Activated CD4-positive, alpha-beta memory T cell treated with anti-CD3 and anti-CD28 coated beads for 36 hours (primary cell): ENCODE measurements around the gene TFPI. TPM values are rescaled to one million over a fixed set of nuclear protein-coding genes. Genes with fewer than 3 reads are reported as not detected.

Source experiments
- CTCF ChIA-PET: fragments of 350-600 bp; sonication (Branson Sonifier 250); formaldehyde crosslinking; loops from one replicate; lab custom pipeline; 2021; ENCODE audit warnings: antibody characterized with exemption, inconsistent platforms; lab: Charles Lee
- POLR2A ChIA-PET: fragments of 350-600 bp; sonication (Branson Sonifier 250); formaldehyde crosslinking; loops from one replicate; lab custom pipeline; 2021; ENCODE audit warnings: antibody characterized with exemption; lab: Charles Lee
- DNase-seq: peaks from one replicate; pipeline ENCODE4 v3.0.0-alpha.2; 2020
- H3K27ac Mint-ChIP-seq: one replicate; pipeline ENCODE4 v1.8.0; 2021; ENCODE audit warnings: mixed read lengths
- H3K27me3 Mint-ChIP-seq: one replicate; pipeline ENCODE4 v1.8.0; 2021; ENCODE audit warnings: mixed read lengths
- H3K36me3 Mint-ChIP-seq: one replicate; pipeline ENCODE4 v1.8.0; 2021; ENCODE audit warnings: mixed read lengths
- H3K4me1 Mint-ChIP-seq: one replicate; pipeline ENCODE4 v1.8.0; 2021; ENCODE audit warnings: low read depth, mixed read lengths
- H3K4me3 Mint-ChIP-seq: one replicate; pipeline ENCODE4 v1.8.0; 2021; ENCODE audit warnings: mild to moderate bottlenecking, mixed read lengths
- H3K9me3 Mint-ChIP-seq: one replicate; pipeline ENCODE4 v1.8.0; 2021; ENCODE audit warnings: mixed read lengths
- intact Hi-C: fragments of 100-400 bp; cut with micrococcal nuclease; formaldehyde crosslinking; loops from one replicate; pipeline ENCODE4 v1.15.1; 2023
- total RNA-seq, 2 experiments: library from RNA; stranded (reverse); gene quantifications; one replicate each; pipeline ENCODE4 v1.2.3, GENCODE V29; 2021

TFPI gene
- total RNA-seq, 2 experiments from 2014 or later = not detected

GRCh38 chr2:187493877-187494568, 60.2 kb downstream of the TFPI start:
- Mint-ChIP-seq H3K4me1 (no peaks in the 10 kb centered on the region), H3K27ac (no peak overlapping the region)

GRCh38 chr2:187493180-187493579, 61.1 kb downstream of the TFPI start:
- H3K27ac Mint-ChIP-seq = no peak overlapping the region
- H3K27me3 Mint-ChIP-seq = no peaks in the 10 kb centered on the region
- ChIA-PET CTCF (interaction anchor here (1.4 kb wide), 1 partner anchor 9 kb away, joined by 6 read pairs; no protein-coding TSS in a partner anchor), POLR2A (no interaction called here)
- H3K4me1 Mint-ChIP-seq = no peaks in the 10 kb centered on the region
- DNase-seq = no peak
- no peaks in the 10 kb centered on the region for H3K36me3 Mint-ChIP-seq
- H3K4me3 Mint-ChIP-seq = no peak overlapping the region
- H3K9me3 Mint-ChIP-seq = no peaks in the 10 kb centered on the region
- intact Hi-C loops = no loop called here

More at GRCh38 chr2:187493877-187494568, 60.2 kb downstream of the TFPI start:
- DNase-seq = no peak
- H3K27me3 Mint-ChIP-seq = no peaks in the 10 kb centered on the region
- no peaks in the 10 kb centered on the region for H3K36me3 Mint-ChIP-seq
- no peaks in the 10 kb centered on the region for H3K9me3 Mint-ChIP-seq
- ChIA-PET CTCF (interaction anchor here (1.4 kb wide), 1 partner anchor 8 kb away, joined by 6 read pairs; no protein-coding TSS in a partner anchor), POLR2A (no interaction called here)
- intact Hi-C loops = no loop called here
- H3K4me3 Mint-ChIP-seq = no peak overlapping the region

- Mint-ChIP-seq H3K27ac (no peak overlapping the region), H3K4me3 (no peak overlapping the region), H3K36me3 (no peaks in the 10 kb centered on the region), H3K27me3 (no peaks in the 10 kb centered on the region), H3K9me3 (no peaks in the 10 kb centered on the region), H3K4me1 (no peaks in the 10 kb centered on the region)
- POLR2A ChIA-PET = no interaction called here
- intact Hi-C loops = no loop called here
- DNase-seq = no peak
- CTCF ChIA-PET = interaction anchor here (0.7 kb wide), 1 partner anchor 14 kb away, joined by 3 read pairs; no protein-coding TSS in a partner anchor
Observed at GRCh38 chr2:187486241-187486640, 68.0 kb downstream of the TFPI start.

- POLR2A ChIA-PET = no interaction called here
- H3K9me3 Mint-ChIP-seq = no peaks in the 10 kb centered on the region
- intact Hi-C loops = no loop called here
- H3K4me3 Mint-ChIP-seq = no peak overlapping the region
- CTCF ChIA-PET = no interaction called here
- H3K27ac Mint-ChIP-seq = no peak overlapping the region
- H3K36me3 Mint-ChIP-seq = no peaks in the 10 kb centered on the region
- H3K4me1 Mint-ChIP-seq = no peaks in the 10 kb centered on the region
- H3K27me3 Mint-ChIP-seq = no peaks in the 10 kb centered on the region
- DNase-seq = no peak
Observed at GRCh38 chr2:187485523-187485922, 68.7 kb downstream of the TFPI start.

- Mint-ChIP-seq H3K9me3 (no peaks in the 10 kb centered on the region), H3K4me1 (no peaks in the 10 kb centered on the region), H3K27me3 (no peaks in the 10 kb centered on the region), H3K36me3 (no peaks in the 10 kb centered on the region), H3K4me3 (no peak overlapping the region), H3K27ac (no peak overlapping the region)
- POLR2A ChIA-PET = no interaction called here
- intact Hi-C loops = no loop called here
- CTCF ChIA-PET = no interaction called here
- DNase-seq = no peak
Observed at GRCh38 chr2:187483537-187483936, 70.7 kb downstream of the TFPI start.

DNA sequence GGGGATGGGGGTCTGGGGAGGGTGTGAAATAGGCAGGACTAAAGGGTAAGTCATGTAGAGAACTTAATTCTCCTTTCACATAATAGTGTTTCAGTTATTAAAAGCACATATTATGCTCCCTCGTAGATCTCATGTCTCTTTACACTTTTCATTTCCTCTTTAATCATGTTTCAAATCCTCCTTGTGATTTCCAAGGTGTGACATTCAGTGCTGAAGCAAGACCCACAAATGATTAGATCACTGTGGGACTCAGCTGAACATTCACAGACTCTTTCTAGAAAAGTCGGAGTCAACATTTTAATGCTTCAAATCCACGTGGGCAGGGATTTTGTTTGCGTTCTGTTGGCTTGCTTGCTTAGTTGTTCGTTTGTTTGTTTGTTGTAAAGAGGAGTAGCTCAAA, 71.4 kb downstream of the TFPI start:
- no peaks in the 10 kb centered on the region for H3K36me3 Mint-ChIP-seq
- H3K4me3 Mint-ChIP-seq = no peak overlapping the region
- no peak overlapping the region for H3K27ac Mint-ChIP-seq
- DNase-seq = no peak
- POLR2A ChIA-PET = no interaction called here
- H3K9me3 Mint-ChIP-seq = no peaks in the 10 kb centered on the region
- no peaks in the 10 kb centered on the region for H3K27me3 Mint-ChIP-seq
- intact Hi-C loops = no loop called here
- CTCF ChIA-PET = no interaction called here
- no peaks in the 10 kb centered on the region for H3K4me1 Mint-ChIP-seq

DNA sequence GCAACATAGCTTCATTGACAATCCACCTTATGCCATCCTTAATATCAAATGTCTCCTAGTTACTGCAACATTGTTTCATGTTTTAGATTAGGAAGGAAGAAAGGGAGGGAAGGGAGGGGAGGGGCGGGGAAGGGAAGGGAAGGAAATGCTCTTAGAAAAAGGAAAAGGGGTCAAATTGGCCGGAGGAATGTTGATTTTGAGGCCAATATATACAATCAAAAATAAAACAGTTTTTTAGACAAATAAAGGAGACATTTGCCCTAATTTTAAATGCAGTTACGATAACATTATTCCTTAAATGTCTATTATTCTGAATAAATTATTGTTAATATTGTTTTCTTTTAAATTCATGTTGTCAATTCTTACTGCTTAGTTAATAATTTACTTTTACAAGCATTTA, 72.7 kb downstream of the TFPI start:
- CTCF ChIA-PET = no interaction called here
- POLR2A ChIA-PET = no interaction called here
- no peaks in the 10 kb centered on the region for H3K27me3 Mint-ChIP-seq
- no peaks in the 10 kb centered on the region for H3K9me3 Mint-ChIP-seq
- intact Hi-C loops = no loop called here
- no peak overlapping the region for H3K27ac Mint-ChIP-seq
- no peak overlapping the region for H3K4me3 Mint-ChIP-seq
- H3K36me3 Mint-ChIP-seq = no peaks in the 10 kb centered on the region
- H3K4me1 Mint-ChIP-seq = no peaks in the 10 kb centered on the region
- no peak for DNase-seq

DNA sequence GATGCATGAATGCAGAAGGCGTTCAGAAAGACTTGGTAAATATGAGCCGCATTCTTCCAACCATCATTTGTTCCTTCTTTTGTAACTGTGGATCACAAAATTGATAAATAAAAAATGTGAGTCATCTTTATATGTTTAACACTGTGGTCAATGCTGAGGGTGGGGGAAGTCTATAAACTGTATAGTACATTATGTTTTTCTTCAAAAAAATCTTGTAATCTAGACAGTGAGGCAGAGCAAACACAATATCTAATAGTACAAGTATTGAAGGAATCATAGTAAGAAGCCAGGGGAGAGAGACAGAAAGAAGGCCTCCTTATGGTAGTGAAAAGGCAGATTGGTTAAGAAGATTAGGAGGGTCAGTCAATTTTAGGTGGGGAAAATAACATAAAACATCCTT, 75.5 kb downstream of the TFPI start:
- intact Hi-C loops = no loop called here
- POLR2A ChIA-PET = no interaction called here
- Mint-ChIP-seq H3K9me3 (no peaks in the 10 kb centered on the region), H3K4me3 (no peak overlapping the region), H3K27ac (no peak overlapping the region), H3K4me1 (no peaks in the 10 kb centered on the region), H3K27me3 (no peaks in the 10 kb centered on the region), H3K36me3 (no peaks in the 10 kb centered on the region)
- CTCF ChIA-PET = interaction anchor here (0.6 to 0.8 kb wide), 3 partner anchors 21 to 1307 kb away, joined by 3 read pairs; no protein-coding TSS in a partner anchor
- no peak for DNase-seq

- H3K36me3 Mint-ChIP-seq = no peaks in the 10 kb centered on the region
- H3K4me1 Mint-ChIP-seq = no peaks in the 10 kb centered on the region
- CTCF ChIA-PET = no interaction called here
- POLR2A ChIA-PET = no interaction called here
- H3K27me3 Mint-ChIP-seq = no peaks in the 10 kb centered on the region
- H3K9me3 Mint-ChIP-seq = no peaks in the 10 kb centered on the region
- DNase-seq = no peak
- no peak overlapping the region for H3K4me3 Mint-ChIP-seq
- H3K27ac Mint-ChIP-seq = no peak overlapping the region
- intact Hi-C loops = no loop called here
Observed at GRCh38 chr2:187477051-187477450, 77.2 kb downstream of the TFPI start.

- H3K27ac Mint-ChIP-seq = no peak overlapping the region
- no peak overlapping the region for H3K4me3 Mint-ChIP-seq
- intact Hi-C loops = no loop called here
- H3K27me3 Mint-ChIP-seq = no peaks in the 10 kb centered on the region
- DNase-seq = no peak
- H3K4me1 Mint-ChIP-seq = no peaks in the 10 kb centered on the region
- POLR2A ChIA-PET = no interaction called here
- H3K36me3 Mint-ChIP-seq = no peaks in the 10 kb centered on the region
- CTCF ChIA-PET = no interaction called here
- no peaks in the 10 kb centered on the region for H3K9me3 Mint-ChIP-seq
Observed at GRCh38 chr2:187475499-187476248, 78.6 kb downstream of the TFPI start.

- no peaks in the 10 kb centered on the region for H3K36me3 Mint-ChIP-seq
- POLR2A ChIA-PET = no interaction called here
- no peaks in the 10 kb centered on the region for H3K9me3 Mint-ChIP-seq
- DNase-seq = no peak
- intact Hi-C loops = no loop called here
- H3K4me3 Mint-ChIP-seq = no peak overlapping the region
- CTCF ChIA-PET = no interaction called here
- no peaks in the 10 kb centered on the region for H3K27me3 Mint-ChIP-seq
- H3K4me1 Mint-ChIP-seq = no peaks in the 10 kb centered on the region
- H3K27ac Mint-ChIP-seq = no peak overlapping the region
Observed at GRCh38 chr2:187470698-187471097, 83.5 kb downstream of the TFPI start.

DNA sequence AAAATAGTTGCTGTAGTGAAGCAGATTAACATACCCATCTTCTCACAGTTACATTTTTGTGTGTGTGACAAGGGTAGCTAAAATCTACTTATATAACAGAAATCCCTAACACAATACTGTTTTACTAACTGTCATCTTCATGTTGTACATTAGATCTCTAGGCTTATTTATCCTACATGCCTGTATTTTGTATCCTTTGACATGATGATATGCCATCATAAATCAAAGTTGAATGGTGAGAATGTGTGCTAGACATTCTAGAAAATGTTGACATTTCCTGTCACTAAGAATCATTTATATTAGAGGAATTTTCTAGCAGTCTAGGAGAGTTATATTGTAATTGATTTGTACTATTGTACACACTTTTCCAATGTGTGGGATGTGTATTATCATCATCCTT, 84.7 kb downstream of the TFPI start:
- POLR2A ChIA-PET = no interaction called here

More for the DNA sequence above, 84.7 kb downstream of the TFPI start:
- no peaks in the 10 kb centered on the region for H3K27me3 Mint-ChIP-seq
- CTCF ChIA-PET = no interaction called here
- no peaks in the 10 kb centered on the region for H3K4me1 Mint-ChIP-seq
- H3K9me3 Mint-ChIP-seq = no peaks in the 10 kb centered on the region
- H3K4me3 Mint-ChIP-seq = no peak overlapping the region
- H3K27ac Mint-ChIP-seq = no peak overlapping the region
- intact Hi-C loops = no loop called here
- no peaks in the 10 kb centered on the region for H3K36me3 Mint-ChIP-seq
- DNase-seq = no peak
